Hepatocyte (in vitro differentiated cells): ENCODE data around the gene CEACAM6. TPM values are rescaled to one million over a fixed set of nuclear protein-coding genes. Genes with fewer than 3 reads are reported as not detected.
"Not testable (repeated sequence)": the region's sequence is repeated elsewhere in the genome, so short reads cannot be mapped to it uniquely, and the experiment has no call there.

Experiments used
- DNase-seq: peaks from one replicate; pipeline ENCODE4 v3.0.0-alpha.2; 2016; ENCODE audit warnings: low spot score
- H2AFZ ChIP-seq: fragments of 200-600 bp; sonication (generic); 2 replicates; pipeline ENCODE4 v1.6.0; 2016; ENCODE audit warnings: antibody characterized with exemption, mild to moderate bottlenecking
- H3K27ac ChIP-seq: fragments of 200-600 bp; sonication (generic); 2 replicates; pipeline ENCODE4 v1.5.1; 2016; ENCODE audit warnings: mild to moderate bottlenecking
- H3K27me3 ChIP-seq: fragments of 200-600 bp; sonication (generic); 2 replicates; pipeline ENCODE4 v1.6.1; 2016
- H3K36me3 ChIP-seq: fragments of 200-600 bp; sonication (generic); replicated peaks from 2 replicates; pipeline ENCODE4 v1.5.1; 2016; ENCODE audit warnings: low read depth; ENCODE audit not compliant: insufficient read depth
- H3K4me1 ChIP-seq: fragments of 200-600 bp; sonication (generic); 2 replicates; pipeline ENCODE4 v1.5.1; 2016; ENCODE audit warnings: mild to moderate bottlenecking, moderate library complexity; ENCODE audit not compliant: insufficient read depth
- H3K4me2 ChIP-seq: fragments of 200-600 bp; sonication (generic); 2 replicates; pipeline ENCODE4 v1.6.0; 2016
- H3K4me3 ChIP-seq: fragments of 200-600 bp; sonication (generic); 2 replicates; pipeline ENCODE4 v1.5.1; 2016; ENCODE audit warnings: mild to moderate bottlenecking
- H3K79me2 ChIP-seq: fragments of 200-600 bp; sonication (generic); 2 replicates; pipeline ENCODE4 v1.6.0; 2017; ENCODE audit warnings: mild to moderate bottlenecking
- H3K9me2 ChIP-seq: fragments of 200-600 bp; sonication (generic); replicated peaks from 2 replicates; pipeline ENCODE4 v1.6.0; 2017; ENCODE audit warnings: mild to moderate bottlenecking; ENCODE audit not compliant: insufficient read depth
- H3K9me3 ChIP-seq: fragments of 200-600 bp; sonication (generic); 2 replicates; pipeline ENCODE4 v1.5.1; 2016; ENCODE audit warnings: low read depth, mild to moderate bottlenecking
- H4K20me1 ChIP-seq: fragments of 200-600 bp; sonication (generic); 2 replicates; pipeline ENCODE4 v1.6.0; 2016; ENCODE audit warnings: mild to moderate bottlenecking; ENCODE audit not compliant: insufficient read depth, poor library complexity, severe bottlenecking
- EZH2 ChIP-seq: fragments of 200-600 bp; sonication (generic); IDR thresholded peaks from 2 replicates; pipeline ENCODE4 v1.6.1; 2016; ENCODE audit warnings: antibody characterized with exemption, mild to moderate bottlenecking, borderline replicate concordance
- EZH2phosphoT487 ChIP-seq: fragments of 200-600 bp; sonication (generic); IDR thresholded peaks from one replicate; pipeline ENCODE4 v1.6.1; 2018; ENCODE audit warnings: antibody characterized with exemption, mild to moderate bottlenecking, low read depth, moderate library complexity; ENCODE audit not compliant: unreplicated experiment, severe bottlenecking
- WGBS: methylation state at CpG from one replicate; pipeline ENCODE4 v1.1.6; 2016; ENCODE audit warnings: low lambda C conversion rate; ENCODE audit errors: missing lambda C conversion rate; 5-methylcytosine and 5-hydroxymethylcytosine counted together
- polyA plus RNA-seq: library from polyadenylated mRNA; unstranded; fragments of >200 nt; fragmentation: Nextera tagmentation; extraction: Ambion mirVana; gene quantifications from 2 replicates; pipeline ENCODE4 v1.2.1, GENCODE V29; 2016
- total RNA-seq: library from RNA; depleted of rRNA; stranded (reverse); fragments of >200 nt; gene quantifications from 2 replicates; pipeline ENCODE4 v1.2.3, GENCODE V29; 2014
- TF ChIP-seq, protein P1 (sequence below): fragments of 200-600 bp; sonication (generic); IDR thresholded peaks from 2 replicates; pipeline ENCODE4 v1.5.1; 2016; ENCODE audit warnings: antibody characterized with exemption, mild to moderate bottlenecking; ENCODE audit not compliant: poor library complexity

The CEACAM6 gene
- total and polyA plus RNA-seq, 2 experiments from 2014 or later, result 4.5 to 7.9 TPM

DNA sequence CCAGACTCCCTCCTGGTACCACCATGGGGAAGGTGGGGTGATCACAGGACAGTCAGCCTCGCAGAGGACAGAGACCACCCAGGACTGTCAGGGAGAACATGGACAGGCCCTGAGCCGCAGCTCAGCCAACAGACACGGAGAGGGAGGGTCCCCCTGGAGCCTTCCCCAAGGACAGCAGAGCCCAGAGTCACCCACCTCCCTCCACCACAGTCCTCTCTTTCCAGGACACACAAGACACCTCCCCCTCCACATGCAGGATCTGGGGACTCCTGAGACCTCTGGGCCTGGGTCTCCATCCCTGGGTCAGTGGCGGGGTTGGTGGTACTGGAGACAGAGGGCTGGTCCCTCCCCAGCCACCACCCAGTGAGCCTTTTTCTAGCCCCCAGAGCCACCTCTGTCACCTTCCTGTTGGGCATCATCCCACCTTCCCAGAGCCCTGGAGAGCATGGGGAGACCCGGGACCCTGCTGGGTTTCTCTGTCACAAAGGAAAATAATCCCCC is 47.4 kb upstream of the CEACAM6 start:
- no peak overlapping the region for H3K4me3 ChIP-seq
- no peaks in the 10 kb centered on the region for H3K4me1 ChIP-seq
- DNase-seq, result no peak
- no peaks in the 10 kb centered on the region for H3K9me2 ChIP-seq
- 62% methylated on average over 5 of the region's 5 CpGs for WGBS
- H3K79me2 ChIP-seq, result no peaks in the 10 kb centered on the region
- H2AFZ ChIP-seq, result no peak overlapping the region
- no peaks in the 10 kb centered on the region for H3K27me3 ChIP-seq
- no peaks in the 10 kb centered on the region for H3K9me3 ChIP-seq
- H3K27ac ChIP-seq, result no peak overlapping the region
- no peaks in the 10 kb centered on the region for H4K20me1 ChIP-seq
- no peaks in the 10 kb centered on the region for H3K36me3 ChIP-seq
- TF ChIP-seq EZH2phosphoT487 (no peak), EZH2 (no peak)
- TF ChIP-seq, protein P1, sequence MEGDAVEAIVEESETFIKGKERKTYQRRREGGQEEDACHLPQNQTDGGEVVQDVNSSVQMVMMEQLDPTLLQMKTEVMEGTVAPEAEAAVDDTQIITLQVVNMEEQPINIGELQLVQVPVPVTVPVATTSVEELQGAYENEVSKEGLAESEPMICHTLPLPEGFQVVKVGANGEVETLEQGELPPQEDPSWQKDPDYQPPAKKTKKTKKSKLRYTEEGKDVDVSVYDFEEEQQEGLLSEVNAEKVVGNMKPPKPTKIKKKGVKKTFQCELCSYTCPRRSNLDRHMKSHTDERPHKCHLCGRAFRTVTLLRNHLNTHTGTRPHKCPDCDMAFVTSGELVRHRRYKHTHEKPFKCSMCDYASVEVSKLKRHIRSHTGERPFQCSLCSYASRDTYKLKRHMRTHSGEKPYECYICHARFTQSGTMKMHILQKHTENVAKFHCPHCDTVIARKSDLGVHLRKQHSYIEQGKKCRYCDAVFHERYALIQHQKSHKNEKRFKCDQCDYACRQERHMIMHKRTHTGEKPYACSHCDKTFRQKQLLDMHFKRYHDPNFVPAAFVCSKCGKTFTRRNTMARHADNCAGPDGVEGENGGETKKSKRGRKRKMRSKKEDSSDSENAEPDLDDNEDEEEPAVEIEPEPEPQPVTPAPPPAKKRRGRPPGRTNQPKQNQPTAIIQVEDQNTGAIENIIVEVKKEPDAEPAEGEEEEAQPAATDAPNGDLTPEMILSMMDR, result no peak
- no peak overlapping the region for H3K4me2 ChIP-seq

DNA sequence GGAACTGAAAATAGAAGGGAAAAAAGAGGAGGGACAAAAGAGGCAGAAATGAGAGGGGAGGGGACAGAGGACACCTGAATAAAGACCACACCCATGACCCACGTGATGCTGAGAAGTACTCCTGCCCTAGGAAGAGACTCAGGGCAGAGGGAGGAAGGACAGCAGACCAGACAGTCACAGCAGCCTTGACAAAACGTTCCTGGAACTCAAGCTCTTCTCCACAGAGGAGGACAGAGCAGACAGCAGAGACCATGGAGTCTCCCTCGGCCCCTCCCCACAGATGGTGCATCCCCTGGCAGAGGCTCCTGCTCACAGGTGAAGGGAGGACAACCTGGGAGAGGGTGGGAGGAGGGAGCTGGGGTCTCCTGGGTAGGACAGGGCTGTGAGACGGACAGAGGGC is 46.8 kb upstream of the CEACAM6 start, which contains the start of gene CEACAM5:
CEACAM5 (plus strand) TSS at position 146 of the 400 bp plus-strand sequence; CDS start at position 252, 106 bp downstream.
- no peaks in the 10 kb centered on the region for H3K36me3 ChIP-seq
- H3K4me1 ChIP-seq, result no peaks in the 10 kb centered on the region
- H3K27ac ChIP-seq, result no peak within 1 kb of the TSS
- DNase-seq, result no peak
- no peak within 1 kb of the TSS for H2AFZ ChIP-seq
- no peaks in the 10 kb centered on the region for H3K27me3 ChIP-seq
- no peaks in the 10 kb centered on the region for H3K9me3 ChIP-seq
- H3K79me2 ChIP-seq, result no peaks in the 10 kb centered on the region
- H3K4me3 ChIP-seq, result no peak within 1 kb of the TSS
- H3K9me2 ChIP-seq, result no peaks in the 10 kb centered on the region
- no peak within 1 kb of the TSS for H3K4me2 ChIP-seq
- 34% methylated on average over 4 of the region's 4 CpGs for whole genome bisulfite sequencing
- TF ChIP-seq EZH2phosphoT487 (no peak), EZH2 (no peak)
- TF ChIP-seq, protein P1, result no peak
- H4K20me1 ChIP-seq, result no peaks in the 10 kb centered on the region

DNA sequence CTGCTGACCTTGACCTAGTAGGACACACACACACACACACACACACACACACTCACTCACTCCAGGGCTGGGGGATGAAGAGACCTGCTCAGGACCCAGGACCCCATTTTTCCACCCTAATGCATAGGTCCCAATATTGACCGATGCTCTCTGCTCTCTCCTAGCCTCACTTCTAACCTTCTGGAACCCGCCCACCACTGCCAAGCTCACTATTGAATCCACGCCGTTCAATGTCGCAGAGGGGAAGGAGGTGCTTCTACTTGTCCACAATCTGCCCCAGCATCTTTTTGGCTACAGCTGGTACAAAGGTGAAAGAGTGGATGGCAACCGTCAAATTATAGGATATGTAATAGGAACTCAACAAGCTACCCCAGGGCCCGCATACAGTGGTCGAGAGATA is 45.8 kb upstream of the CEACAM6 start:
- H3K27ac ChIP-seq, H3K4me3 ChIP-seq, DNase-seq, H3K9me3 ChIP-seq, H3K4me2 ChIP-seq, H3K36me3 ChIP-seq, H4K20me1 ChIP-seq, H2AFZ ChIP-seq, H3K4me1 ChIP-seq, H3K79me2 ChIP-seq, H3K9me2 ChIP-seq, H3K27me3 ChIP-seq: not testable (repeated sequence)
- 81% methylated on average over 8 of the region's 8 CpGs for WGBS

DNA sequence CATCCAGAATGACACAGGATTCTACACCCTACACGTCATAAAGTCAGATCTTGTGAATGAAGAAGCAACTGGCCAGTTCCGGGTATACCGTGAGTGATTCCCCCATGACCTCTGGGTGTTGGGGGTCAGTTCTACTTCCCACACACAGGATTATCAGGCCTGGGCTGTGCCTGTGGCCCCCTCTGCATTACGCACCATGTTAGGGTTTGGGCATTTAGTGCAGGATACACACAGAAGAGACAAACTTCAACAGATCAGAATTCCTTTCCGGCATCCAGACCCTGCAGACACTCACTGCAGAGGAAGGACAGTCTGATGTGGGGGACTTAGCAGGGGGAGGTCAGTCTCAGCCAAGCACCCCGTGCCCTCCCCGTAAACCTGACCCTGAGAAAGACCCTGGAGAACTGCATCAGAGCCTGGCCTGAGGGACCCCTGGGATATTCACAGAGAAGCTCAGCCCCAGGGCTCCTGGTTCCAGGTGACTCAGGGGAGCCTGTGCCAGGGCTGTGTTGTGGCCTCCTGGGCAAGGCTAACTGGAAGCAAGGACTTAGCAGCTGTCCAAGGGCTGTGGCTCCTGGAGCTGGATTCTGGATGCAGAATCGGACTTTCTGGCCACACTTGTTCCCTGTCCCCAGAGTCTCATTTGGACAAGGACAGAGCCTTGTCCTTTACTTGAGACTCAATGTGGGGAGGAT is 45.2 kb upstream of the CEACAM6 start:
- H3K9me2 ChIP-seq, result no peaks in the 10 kb centered on the region
- no peak for DNase-seq
- no peaks in the 10 kb centered on the region for H3K9me3 ChIP-seq
- no peak overlapping the region for H3K4me3 ChIP-seq
- H3K27me3 ChIP-seq, result no peaks in the 10 kb centered on the region
- TF ChIP-seq EZH2phosphoT487, result no peak
- TF ChIP-seq EZH2, result no peak
- TF ChIP-seq, protein P1, result no peak
- no peaks in the 10 kb centered on the region for H3K36me3 ChIP-seq
- WGBS, result 76% methylated on average over 8 of the region's 8 CpGs
- no peaks in the 10 kb centered on the region for H3K79me2 ChIP-seq
- H2AFZ ChIP-seq, result no peak overlapping the region
- no peak overlapping the region for H3K27ac ChIP-seq
- H3K4me1 ChIP-seq, result no peaks in the 10 kb centered on the region
- no peaks in the 10 kb centered on the region for H4K20me1 ChIP-seq
- H3K4me2 ChIP-seq, result no peak overlapping the region
